Astrocyte of the cerebellum (primary cell): ENCODE measurements around the gene BPNT1.
A peak's percentile ranks its signal among the peaks of the same experiment; 100 is the strongest.
"Not testable (repeated sequence)": the region's sequence is repeated elsewhere in the genome, so short reads cannot be mapped to it uniquely, and the experiment has no call there.

Experiments
- DNase-seq: peaks from one replicate; pipeline ENCODE4 v3.0.0-alpha.2; 2011; ENCODE audit warnings: low read depth
- H3K4me3 ChIP-seq: 2 replicates; pipeline ENCODE4 v1.5.1; 2011; ENCODE audit warnings: mild to moderate bottlenecking, low read depth, low read length, moderate library complexity
- CTCF ChIP-seq: IDR thresholded peaks from 2 replicates; pipeline ENCODE4 v1.5.1; 2012; ENCODE audit warnings: low read length, low read depth, moderate library complexity, mild to moderate bottlenecking; ENCODE audit errors: missing control alignments
- in situ Hi-C: cut with HindIII; loops from 2 replicates; pipeline ENCODE4 v1.10.0; 2017; ENCODE audit warnings: low sequenced_read_pairs

The BPNT1 gene

GRCh38 chr1:220123889-220124288, 34.3 kb upstream of the BPNT1 start:
- DNase-seq, result no peak
- in situ Hi-C loops, result no loop called here
- TF ChIP-seq CTCF, result peak; percentile 40
- no peak overlapping the region for H3K4me3 ChIP-seq

GRCh38 chr1:220123066-220123465, 33.5 kb upstream of the BPNT1 start:
- DNase-seq, result no peak
- in situ Hi-C loops, result no loop called here
- H3K4me3 ChIP-seq, result no peak overlapping the region
- no peak for TF ChIP-seq CTCF

- in situ Hi-C loops, result no loop called here
- no peak for TF ChIP-seq CTCF
- H3K4me3 ChIP-seq, result no peak overlapping the region
- no peak for DNase-seq
These were observed 32.4 kb upstream of the BPNT1 start for GRCh38 chr1:220121791-220122530.

- no peak for DNase-seq
- TF ChIP-seq CTCF, result no peak
- H3K4me3 ChIP-seq, result no peak overlapping the region
- in situ Hi-C loops, result no loop called here
These were observed 29.5 kb upstream of the BPNT1 start for GRCh38 chr1:220119043-220119512.

GRCh38 chr1:220113136-220113695, 23.6 kb upstream of the BPNT1 start:
- DNase-seq, result no peak

GRCh38 chr1:220112600-220112999, 23.0 kb upstream of the BPNT1 start:
- in situ Hi-C loops, result loop anchor here (5.0 kb wide), 1 partner anchor 115 kb away; no protein-coding TSS in a partner anchor
- DNase-seq, H3K4me3 ChIP-seq: not testable (repeated sequence)

More at GRCh38 chr1:220113136-220113695, 23.6 kb upstream of the BPNT1 start:
- H3K4me3 ChIP-seq, result no peak overlapping the region
- in situ Hi-C loops, result loop anchor here (5.0 kb wide), 1 partner anchor 116 kb away; no protein-coding TSS in a partner anchor
- TF ChIP-seq CTCF, result peak; percentile 51

- H3K4me3 ChIP-seq, DNase-seq: not testable (repeated sequence)
- in situ Hi-C loops, result loop anchor here (5.0 kb wide), 1 partner anchor 113 kb away; no protein-coding TSS in a partner anchor
These were observed 20.9 kb upstream of the BPNT1 start for GRCh38 chr1:220110473-220110872.
